Effector CD4-positive, alpha-beta T cell (primary cell): ENCODE results near the gene JAM2.
"Not testable (repeated sequence)": the region's sequence is repeated elsewhere in the genome, so short reads cannot be mapped to it uniquely, and the experiment has no call there.

Experiments
- DNase-seq: peaks from one replicate; pipeline ENCODE4 v3.0.0-alpha.2; 2020

The JAM2 gene

GRCh38 chr21:25647647-25648046, 8.6 kb downstream of the JAM2 start:
- no peak for DNase-seq

- DNase-seq: no peak
Measured at GRCh38 chr21:25649146-25649545, 10.1 kb downstream of the JAM2 start.

GRCh38 chr21:25656412-25656811, 17.4 kb downstream of the JAM2 start:
- DNase-seq: no peak

- no peak for DNase-seq
Measured at GRCh38 chr21:25657140-25657539, 18.1 kb downstream of the JAM2 start.

- DNase-seq: no peak
Measured at GRCh38 chr21:25658427-25659035, 19.5 kb downstream of the JAM2 start.

GRCh38 chr21:25660233-25660632, 21.2 kb downstream of the JAM2 start:
- no peak for DNase-seq

GRCh38 chr21:25664491-25664931, 25.5 kb downstream of the JAM2 start:
- DNase-seq: no peak

GRCh38 chr21:25670726-25671125, 31.7 kb downstream of the JAM2 start:
- DNase-seq: no peak

- DNase-seq: no peak
Measured at GRCh38 chr21:25676451-25676850, 37.4 kb downstream of the JAM2 start.

GRCh38 chr21:25682382-25682781, 43.3 kb downstream of the JAM2 start:
- no peak for DNase-seq

GRCh38 chr21:25687787-25688186, 48.7 kb downstream of the JAM2 start:
- DNase-seq: no peak

GRCh38 chr21:25688275-25689155, 49.5 kb downstream of the JAM2 start:
- DNase-seq: no peak

- no peak for DNase-seq
Measured at GRCh38 chr21:25689226-25689625, 50.2 kb downstream of the JAM2 start.

- DNase-seq: no peak
Measured at GRCh38 chr21:25691976-25692375, 52.9 kb downstream of the JAM2 start.

GRCh38 chr21:25695461-25695860, 56.4 kb downstream of the JAM2 start:
- not testable (repeated sequence) for DNase-seq

GRCh38 chr21:25700741-25701140, 61.7 kb downstream of the JAM2 start:
- no peak for DNase-seq

GRCh38 chr21:25701529-25701928, 62.5 kb downstream of the JAM2 start:
- DNase-seq: no peak

- peak; percentile 34 for DNase-seq
Measured at GRCh38 chr21:25708467-25709065, 69.5 kb downstream of the JAM2 start.

GRCh38 chr21:25709684-25710265, 70.7 kb downstream of the JAM2 start:
- no peak for DNase-seq

- DNase-seq: no peak
Measured at GRCh38 chr21:25710550-25710949, 71.5 kb downstream of the JAM2 start.

GRCh38 chr21:25714066-25714465, 75.0 kb downstream of the JAM2 start:
- DNase-seq: not testable (repeated sequence)

GRCh38 chr21:25717491-25718147, 78.6 kb downstream of the JAM2 start:
- DNase-seq: no peak

GRCh38 chr21:25721987-25722386, 82.9 kb downstream of the JAM2 start:
- no peak for DNase-seq
